ENCODE measurements around the gene CLMN. TPM values are rescaled to one million over a fixed set of nuclear protein-coding genes. Genes with fewer than 3 reads are reported as not detected.

Gene CLMN
- total RNA-seq, 3 donors from 2014 or later (not counting 1 experiment from before 2014, with no cell fraction given), result 0.80 to 2.0 (median 1.8) TPM

- no peaks in the 10 kb centered on the region for H3K4me1 ChIP-seq (ENCODE audit: control insufficient read depth, insufficient read depth, low read length)
- Mint-ChIP-seq H3K9me3 (no peaks in the 10 kb centered on the region), H3K4me3 (no peak overlapping the region), H3K4me1 (no peaks in the 10 kb centered on the region), H3K27ac (no peak overlapping the region), H3K36me3 (no peaks in the 10 kb centered on the region), H3K27me3 (ENCODE audit: low read depth in 2 of 2) (peaks cover 15 to 16% of the 10 kb centered on the region in 2 donors)
- WGBS (ENCODE audit: insufficient coverage), result 92% methylated on average over 3 of the region's 3 CpGs
- H3K4me3 ChIP-seq (ENCODE audit: low read length), result no peak overlapping the region
- TF ChIP-seq, protein P1, sequence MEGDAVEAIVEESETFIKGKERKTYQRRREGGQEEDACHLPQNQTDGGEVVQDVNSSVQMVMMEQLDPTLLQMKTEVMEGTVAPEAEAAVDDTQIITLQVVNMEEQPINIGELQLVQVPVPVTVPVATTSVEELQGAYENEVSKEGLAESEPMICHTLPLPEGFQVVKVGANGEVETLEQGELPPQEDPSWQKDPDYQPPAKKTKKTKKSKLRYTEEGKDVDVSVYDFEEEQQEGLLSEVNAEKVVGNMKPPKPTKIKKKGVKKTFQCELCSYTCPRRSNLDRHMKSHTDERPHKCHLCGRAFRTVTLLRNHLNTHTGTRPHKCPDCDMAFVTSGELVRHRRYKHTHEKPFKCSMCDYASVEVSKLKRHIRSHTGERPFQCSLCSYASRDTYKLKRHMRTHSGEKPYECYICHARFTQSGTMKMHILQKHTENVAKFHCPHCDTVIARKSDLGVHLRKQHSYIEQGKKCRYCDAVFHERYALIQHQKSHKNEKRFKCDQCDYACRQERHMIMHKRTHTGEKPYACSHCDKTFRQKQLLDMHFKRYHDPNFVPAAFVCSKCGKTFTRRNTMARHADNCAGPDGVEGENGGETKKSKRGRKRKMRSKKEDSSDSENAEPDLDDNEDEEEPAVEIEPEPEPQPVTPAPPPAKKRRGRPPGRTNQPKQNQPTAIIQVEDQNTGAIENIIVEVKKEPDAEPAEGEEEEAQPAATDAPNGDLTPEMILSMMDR (IDR thresholded peaks at IDR 0.05), result no peak
- no peak overlapping the region for H3K27ac ChIP-seq (ENCODE audit: low read length)
- intact Hi-C loops (cut with micrococcal nuclease), result no loop called here
- H3K9me3 ChIP-seq (ENCODE audit: control insufficient read depth, insufficient read depth, low read length), result no peaks in the 10 kb centered on the region
- H3K36me3 ChIP-seq (ENCODE audit: control insufficient read depth, insufficient read depth, low read length), result no peaks in the 10 kb centered on the region
- no peak for DNase-seq
- H3K27me3 ChIP-seq (ENCODE audit: control insufficient read depth, insufficient read depth, low read length), result no peaks in the 10 kb centered on the region
- no peak for ATAC-seq
Measured at GRCh38 chr14:95332641-95333040, 12.9 kb upstream of the CLMN start.

- ATAC-seq (no peak), DNase-seq (no peak)
- H3K4me3 ChIP-seq (ENCODE audit: low read length), result no peak overlapping the region
- H3K9me3 ChIP-seq (ENCODE audit: control insufficient read depth, insufficient read depth, low read length), result no peaks in the 10 kb centered on the region
- Mint-ChIP-seq H3K27ac (no peak overlapping the region), H3K4me1 (no peaks in the 10 kb centered on the region), H3K27me3 (ENCODE audit: low read depth in 2 of 2) (peaks cover 12 to 13% of the 10 kb centered on the region in 2 donors), H3K9me3 (no peaks in the 10 kb centered on the region), H3K4me3 (no peak overlapping the region), H3K36me3 (no peaks in the 10 kb centered on the region)
- no peaks in the 10 kb centered on the region for H3K27me3 ChIP-seq (ENCODE audit: control insufficient read depth, insufficient read depth, low read length)
- intact Hi-C loops (cut with micrococcal nuclease), result no loop called here
- 81% methylated on average over 10 of the region's 10 CpGs for WGBS (ENCODE audit: insufficient coverage)
- H3K27ac ChIP-seq (ENCODE audit: low read length), result no peak overlapping the region
- TF ChIP-seq, protein P1 (IDR thresholded peaks at IDR 0.05), result no peak
- peaks cover under 1% of the 10 kb centered on the region for H3K4me1 ChIP-seq (ENCODE audit: control insufficient read depth, insufficient read depth, low read length)
- H3K36me3 ChIP-seq (ENCODE audit: control insufficient read depth, insufficient read depth, low read length), result no peaks in the 10 kb centered on the region
Measured at GRCh38 chr14:95331708-95332408, 12.2 kb upstream of the CLMN start.

- ATAC-seq, result no peak
- Mint-ChIP-seq H3K27me3 (ENCODE audit: low read depth in 2 of 2) (peaks cover 5 to 7% of the 10 kb centered on the region in 2 donors), H3K9me3 (no peaks in the 10 kb centered on the region), H3K4me1 (no peaks in the 10 kb centered on the region), H3K27ac (no peak overlapping the region), H3K4me3 (no peak overlapping the region), H3K36me3 (no peaks in the 10 kb centered on the region)
- Histone ChIP-seq H3K9me3 (ENCODE audit: control insufficient read depth, insufficient read depth, low read length) (no peaks in the 10 kb centered on the region), H3K36me3 (ENCODE audit: control insufficient read depth, insufficient read depth, low read length) (no peaks in the 10 kb centered on the region), H3K27me3 (ENCODE audit: control insufficient read depth, insufficient read depth, low read length) (no peaks in the 10 kb centered on the region), H3K4me3 (ENCODE audit: low read length) (no peak overlapping the region), H3K4me1 (ENCODE audit: control insufficient read depth, insufficient read depth, low read length) (peaks cover 4% of the 10 kb centered on the region), H3K27ac (ENCODE audit: low read length) (no peak overlapping the region)
- TF ChIP-seq, protein P1 (IDR thresholded peaks at IDR 0.05), result no peak
- no peak for DNase-seq
- intact Hi-C loops (cut with micrococcal nuclease), result no loop called here
- WGBS (ENCODE audit: insufficient coverage), result 87% methylated on average over 20 of the region's 20 CpGs
Measured at GRCh38 chr14:95330591-95331370, 11.1 kb upstream of the CLMN start.

All from natural killer cell (primary cell).